B cell (primary cell): ENCODE results near the gene ECE2. TPM values are rescaled to one million over a fixed set of nuclear protein-coding genes. Genes with fewer than 3 reads are reported as not detected.

Experiments
- ATAC-seq: fragments of 200-7000 bp; cut with Tn5 transposase; one replicate; pipeline ENCODE4 v1.10.0; 2021; ENCODE audit warnings: low read depth, mild to moderate bottlenecking, moderate number of reproducible peaks, moderate library complexity
- CTCF ChIA-PET: fragments of 350-600 bp; sonication (Branson Sonifier 250); formaldehyde crosslinking; loops from one replicate; lab custom pipeline; 2021; ENCODE audit warnings: antibody characterized with exemption, inconsistent platforms; lab: Charles Lee
- POLR2A ChIA-PET: fragments of 350-600 bp; sonication (Branson Sonifier 250); formaldehyde crosslinking; loops from one replicate; lab custom pipeline; 2021; ENCODE audit warnings: antibody characterized with exemption; lab: Charles Lee
- DNase-seq: peaks from one replicate; pipeline ENCODE4 v3.0.0; 2013
- H2AFZ ChIP-seq: 2 replicates; pipeline ENCODE4 v1.6.1; 2012; ENCODE audit warnings: mild to moderate bottlenecking, low read depth, low read length; ENCODE audit not compliant: insufficient read depth, poor library complexity, severe bottlenecking
- H3K27ac ChIP-seq, 2 donors: 1 replicate in 1 of 2; 2 replicates in 1 of 2; pipeline ENCODE4 v1.5.1; 2012 to 2013; ENCODE audit warnings: low read length in 2 of 2, mild to moderate bottlenecking in 2 of 2, moderate library complexity in 1 of 2
- H3K27me3 ChIP-seq, 4 experiments: fragments of 200-600 bp in 1 of 4; sonication (generic) in 1 of 4; replicated peaks in 1 of 4; 1 replicate in 2 of 4; 2 replicates in 2 of 4; pipeline versions ENCODE4 v1.6.1 to v1.7.0; 2013 to 2016; ENCODE audit warnings: low read length in 3 of 4, mild to moderate bottlenecking in 2 of 4, mixed read lengths in 1 of 4, moderate library complexity in 1 of 4; ENCODE audit not compliant: insufficient read depth in 4 of 4, control insufficient read depth in 3 of 4; ENCODE audit errors: control extremely low read depth in 1 of 4
- H3K36me3 ChIP-seq, 2 experiments: replicated peaks in 1 of 2; 1 replicate in 1 of 2; 2 replicates in 1 of 2; pipeline versions ENCODE4 v1.6.1 to v1.7.1; 2013; ENCODE audit warnings: low read length in 1 of 2; ENCODE audit not compliant: insufficient read depth in 2 of 2, control insufficient read depth in 1 of 2; ENCODE audit errors: control extremely low read depth in 1 of 2, extremely low read depth in 1 of 2
- H3K4me1 ChIP-seq, 2 donors: fragments of 200-600 bp in 1 of 2; sonication (generic) in 1 of 2; 1 replicate in 1 of 2; 2 replicates in 1 of 2; pipeline versions ENCODE4 v1.5.1 to v1.6.1; 2013 to 2017; ENCODE audit warnings: low read length in 2 of 2; ENCODE audit not compliant: control insufficient read depth in 2 of 2, insufficient read depth in 2 of 2
- H3K4me2 ChIP-seq: replicated peaks from 2 replicates; pipeline ENCODE3; 2012; ENCODE audit warnings: mild to moderate bottlenecking, low read depth, low read length; ENCODE audit not compliant: poor library complexity, severe bottlenecking
- H3K4me3 ChIP-seq, 5 experiments: fragments of 200-600 bp in 1 of 5; sonication (generic) in 1 of 5; 1 replicate in 3 of 5; 2 replicates in 2 of 5; pipeline versions ENCODE4 v1.5.1 to v1.7.0; 2011 to 2016; ENCODE audit warnings: low read length in 4 of 5, mild to moderate bottlenecking in 4 of 5, low read depth in 2 of 5, control low read depth in 1 of 5, moderate library complexity in 1 of 5; ENCODE audit not compliant: insufficient read depth in 1 of 5; ENCODE audit errors: control extremely low read depth in 1 of 5, extremely low read depth in 1 of 5
- H3K79me2 ChIP-seq: fragments of 200-600 bp; sonication (generic); one replicate; pipeline ENCODE4 v1.6.0; 2016; ENCODE audit warnings: low read length; ENCODE audit not compliant: control insufficient read depth, insufficient read depth
- H3K9ac ChIP-seq: fragments of 200-600 bp; sonication (generic); 2 replicates; pipeline ENCODE4 v1.6.1; 2017; ENCODE audit warnings: mild to moderate bottlenecking, low read length, moderate library complexity
- H3K9me3 ChIP-seq, 3 donors: one replicate each; pipeline versions ENCODE4 v1.6.1 to v1.7.1; 2013; ENCODE audit warnings: low read length in 2 of 3; ENCODE audit not compliant: control insufficient read depth in 2 of 3, insufficient read depth in 1 of 3; ENCODE audit errors: control extremely low read depth in 1 of 3
- H4K20me1 ChIP-seq: 2 replicates; pipeline ENCODE4 v1.6.0; 2012; ENCODE audit warnings: mild to moderate bottlenecking, low read length; ENCODE audit not compliant: insufficient read depth, control insufficient read depth, poor library complexity, severe bottlenecking
- H3K27ac Mint-ChIP-seq: one replicate; pipeline ENCODE4 v1.8.0; 2021; ENCODE audit warnings: mixed read lengths
- H3K27me3 Mint-ChIP-seq: one replicate; pipeline ENCODE4 v1.8.0; 2021; ENCODE audit warnings: mixed read lengths
- H3K4me1 Mint-ChIP-seq: one replicate; pipeline ENCODE4 v1.8.0; 2021; ENCODE audit warnings: mixed read lengths
- H3K4me3 Mint-ChIP-seq: one replicate; pipeline ENCODE4 v1.8.0; 2021; ENCODE audit warnings: mixed read lengths
- H3K9me3 Mint-ChIP-seq: one replicate; pipeline ENCODE4 v1.8.0; 2022; ENCODE audit warnings: mixed read lengths; ENCODE audit not compliant: insufficient read depth
- EZH2 ChIP-seq: IDR thresholded peaks from 2 replicates; pipeline ENCODE4 v1.6.1; 2012; ENCODE audit warnings: borderline replicate concordance, low read depth, mild to moderate bottlenecking, moderate library complexity, low read length; ENCODE audit not compliant: insufficient read depth, poor library complexity, severe bottlenecking
- WGBS: methylation state at CpG from one replicate; pipeline ENCODE4 v1.1.5; 2013; ENCODE audit warnings: missing lambda C conversion rate; ENCODE audit not compliant: insufficient coverage; 5-methylcytosine and 5-hydroxymethylcytosine counted together
- intact Hi-C: fragments of 100-400 bp; cut with micrococcal nuclease; formaldehyde crosslinking; loops from one replicate; pipeline ENCODE4 v1.10.0; 2022
- polyA plus RNA-seq: library from polyadenylated mRNA; depleted of rRNA; stranded (reverse); fragments of >200 nt; gene quantifications from 2 replicates; pipeline ENCODE4 v1.2.3, GENCODE V29; 2012
- total RNA-seq, 2 donors: library from RNA; stranded (reverse); fragments of 120-200 nt in 1 of 2; gene quantifications; 1 replicate in 1 of 2; 2 replicates in 1 of 2; pipeline versions ENCODE4 v1.2.3 to v1.2.4, GENCODE V29; 2013 to 2022
- TF ChIP-seq, protein P1 (sequence below): fragments of 200-600 bp; IDR thresholded peaks from one replicate; pipeline ENCODE4 v1.8.0; 2022; ENCODE audit warnings: antibody characterized with exemption, mild to moderate bottlenecking

The ECE2 gene
- total and polyA plus RNA-seq, 2 donors (not counting 1 experiment from before 2014, with no cell fraction given): not detected

DNA sequence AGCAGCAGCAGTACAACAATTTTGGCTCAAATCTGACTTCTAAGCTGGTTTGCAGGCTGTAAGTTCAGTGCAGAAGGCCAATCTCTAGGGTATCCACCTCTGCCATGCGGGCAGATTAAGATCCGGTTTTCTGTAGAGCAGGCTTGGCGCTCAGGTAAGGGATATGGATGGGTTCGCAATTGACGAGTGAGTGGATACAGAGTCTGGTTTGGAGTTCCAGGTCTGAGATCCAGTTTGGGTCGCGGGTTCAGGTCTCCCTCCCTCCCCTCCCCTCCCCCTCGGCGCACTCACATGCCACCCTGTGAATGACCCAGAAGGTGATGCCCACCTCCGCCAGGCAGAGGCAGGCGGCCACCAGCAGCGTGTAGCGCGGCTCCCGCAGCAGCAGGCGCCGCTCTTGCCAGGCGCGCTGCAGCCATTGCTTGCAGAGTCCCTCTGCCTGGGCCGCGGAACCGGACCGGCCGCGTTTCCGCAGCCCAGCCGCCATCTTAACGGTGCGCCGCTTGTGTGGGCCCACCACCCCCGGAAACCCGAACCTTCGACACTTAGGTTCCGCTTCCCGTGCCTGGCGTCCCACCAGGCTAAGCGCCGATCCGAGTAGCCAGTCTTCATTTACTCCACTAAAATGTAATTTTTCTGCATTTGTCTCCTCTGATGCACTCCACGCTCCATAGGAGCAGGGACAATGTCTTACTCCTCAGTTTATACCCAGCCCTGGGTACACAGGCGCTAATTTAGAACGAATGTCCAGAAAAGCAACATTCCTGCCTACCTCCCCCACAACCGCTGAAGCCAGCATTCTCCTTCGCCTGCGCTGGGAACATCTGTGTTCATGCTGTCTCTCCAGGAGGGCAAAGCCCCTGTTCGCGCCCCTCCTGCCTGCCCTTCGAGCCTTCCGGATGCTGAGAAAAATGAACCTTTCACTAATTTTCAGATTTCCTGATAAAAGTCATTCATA, 27.1 kb upstream of the ECE2 start, which contains the start of gene ALG3:
ALG3 (minus strand) TSS at position 509 of the 958 bp plus-strand sequence; CDS start at position 487, 22 bp downstream.
- H3K9ac ChIP-seq: peak within 1 kb of the TSS; percentile 84
- peaks cover 5 to 17% of the 10 kb centered on the region in 2 donors for H3K4me1 ChIP-seq
- Mint-ChIP-seq H3K4me1 (peaks cover 9% of the 10 kb centered on the region), H3K9me3 (no peaks in the 10 kb centered on the region), H3K4me3 (peak within 1 kb of the TSS; percentile 87), H3K27ac (peak within 1 kb of the TSS; percentile 86), H3K27me3 (no peaks in the 10 kb centered on the region)
- H3K4me3 ChIP-seq: peak within 1 kb of the TSS; percentile 88 to 93 (median 91)
- no peaks in the 10 kb centered on the region for H3K9me3 ChIP-seq
- peaks cover 6% of the 10 kb centered on the region for H3K79me2 ChIP-seq
- ChIA-PET POLR2A (interaction anchor here (1.0 to 1.7 kb wide), 3 partner anchors 19 to 231 kb away, joined by 3 read pairs; partner anchors contain the start of gene VWA5B2), CTCF (interaction anchor here (1.2 to 2.9 kb wide), 5 partner anchors 11 to 22 kb away, joined by 3 to 23 read pairs (median 9); no protein-coding TSS in a partner anchor)
- ATAC-seq: peak; percentile 49
- TF ChIP-seq EZH2: no peak
- TF ChIP-seq, protein P1, sequence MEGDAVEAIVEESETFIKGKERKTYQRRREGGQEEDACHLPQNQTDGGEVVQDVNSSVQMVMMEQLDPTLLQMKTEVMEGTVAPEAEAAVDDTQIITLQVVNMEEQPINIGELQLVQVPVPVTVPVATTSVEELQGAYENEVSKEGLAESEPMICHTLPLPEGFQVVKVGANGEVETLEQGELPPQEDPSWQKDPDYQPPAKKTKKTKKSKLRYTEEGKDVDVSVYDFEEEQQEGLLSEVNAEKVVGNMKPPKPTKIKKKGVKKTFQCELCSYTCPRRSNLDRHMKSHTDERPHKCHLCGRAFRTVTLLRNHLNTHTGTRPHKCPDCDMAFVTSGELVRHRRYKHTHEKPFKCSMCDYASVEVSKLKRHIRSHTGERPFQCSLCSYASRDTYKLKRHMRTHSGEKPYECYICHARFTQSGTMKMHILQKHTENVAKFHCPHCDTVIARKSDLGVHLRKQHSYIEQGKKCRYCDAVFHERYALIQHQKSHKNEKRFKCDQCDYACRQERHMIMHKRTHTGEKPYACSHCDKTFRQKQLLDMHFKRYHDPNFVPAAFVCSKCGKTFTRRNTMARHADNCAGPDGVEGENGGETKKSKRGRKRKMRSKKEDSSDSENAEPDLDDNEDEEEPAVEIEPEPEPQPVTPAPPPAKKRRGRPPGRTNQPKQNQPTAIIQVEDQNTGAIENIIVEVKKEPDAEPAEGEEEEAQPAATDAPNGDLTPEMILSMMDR: no peak
- peak within 1 kb of the TSS; percentile 59 to 77 for H3K27ac ChIP-seq
- H4K20me1 ChIP-seq: peaks cover 15% of the 10 kb centered on the region
- intact Hi-C loops: loop anchor here (1.0 kb wide), 6 partner anchors 51 to 114 kb away; partner anchors contain the start of genes AP2M1, EIF4G1 and PSMD2
- H3K36me3 ChIP-seq: peaks cover 0 to 19% of the 10 kb centered on the region in 2 experiments
- under 1% methylated on average over 47 of the region's 49 CpGs for WGBS
- DNase-seq: peak; percentile 93
- H3K27me3 ChIP-seq: no peaks in the 10 kb centered on the region
- peak within 1 kb of the TSS; percentile 99 for H2AFZ ChIP-seq
- H3K4me2 ChIP-seq: peak within 1 kb of the TSS; percentile 88
